ENCODE measurements around the gene RRP8. TPM values are rescaled to one million over a fixed set of nuclear protein-coding genes. Genes with fewer than 3 reads are reported as not detected.

The RRP8 gene
- total and polyA plus RNA-seq, 2 of the 8 experiments (the other 6 are each of a cell fraction or from before 2014, with no cell fraction given): 4.2 to 14.9 TPM

GRCh38 chr11:6622261-6623171 lies 19.1 kb upstream of the RRP8 start:
- H4K5ac ChIP-seq (ENCODE audit: insufficient read length, low read depth, low read length): no peak overlapping the region
- no peak overlapping the region for H2BK5ac ChIP-seq (ENCODE audit: low read depth, low read length)
- DNase-seq (ENCODE audit: low read depth in 1 of 2, low spot score in 2 of 2) (no peak), FAIRE-seq (no peak)
- H3K27me3 ChIP-seq (replicated peaks in 1 of 4; ENCODE audit: control insufficient read depth in 3 of 4, extremely low read depth in 1 of 4, insufficient read depth in 3 of 4, low read length in 3 of 4): no peaks in the 10 kb centered on the region
- no peak overlapping the region for H2BK120ac ChIP-seq (replicated peaks; ENCODE audit: low read depth, low read length)
- peaks cover 0 to 2% of the 10 kb centered on the region in 2 experiments for H4K20me1 ChIP-seq (replicated peaks in 1 of 2; ENCODE audit: control insufficient read depth in 1 of 2, insufficient read depth in 2 of 2, low read length in 2 of 2)
- no peak overlapping the region for H2AFZ ChIP-seq (ENCODE audit: low read length)
- H3K9me3 ChIP-seq (ENCODE audit: insufficient read depth in 2 of 2, low read depth in 1 of 2, low read length in 1 of 2): no peaks in the 10 kb centered on the region
- no peak overlapping the region for H3K4me2 ChIP-seq (ENCODE audit: insufficient read depth in 1 of 2, low read depth in 2 of 2, low read length in 2 of 2)
- H2BK15ac ChIP-seq (ENCODE audit: low read length): no peak overlapping the region
- H3K79me1 ChIP-seq (ENCODE audit: low read depth, low read length): no peaks in the 10 kb centered on the region; the same call in none of the 2 replicates
- H4K91ac ChIP-seq (replicated peaks; ENCODE audit: insufficient read length, low read length): no peak overlapping the region
- peaks cover 0 to 3% (median 1%) of the 10 kb centered on the region in 4 experiments; a peak in 3 of 8 replicates for H3K36me3 ChIP-seq (ENCODE audit: control insufficient read depth in 2 of 4, insufficient read depth in 4 of 4, low read length in 3 of 4)
- WGBS, 2 experiments (ENCODE audit: extremely low coverage in 1 of 2, insufficient coverage in 1 of 2, insufficient read length in 1 of 2, insufficient replicate concordance in 2 of 2, low coverage in 1 of 2, low lambda C conversion rate in 2 of 2, missing lambda C conversion rate in 1 of 2): 91% methylated on average over 21 of the region's 24 CpGs; no CpG with 5 or more reads in 1 of the 2 experiments
- no peak overlapping the region for H3K27ac ChIP-seq (ENCODE audit: low read depth, low read length)
- no peak overlapping the region for H4K8ac ChIP-seq (ENCODE audit: extremely low read depth, insufficient read depth, low read length)
- ChIA-PET CTCF (ENCODE audit: partially characterized antibody) (interaction anchor here (0.7 to 2.6 kb wide), 14 partner anchors 9 to 244 kb away, joined by 3 to 18 read pairs (median 4); partner anchors contain the start of gene TAF10), POLR2A (ENCODE audit: partially characterized antibody) (interaction anchor here (0.8 to 2.2 kb wide), 8 partner anchors 8 to 61 kb away, joined by 3 to 24 read pairs (median 6); partner anchors contain the start of genes ILK, MRPL17, RRP8 and TAF10)
- peaks cover 0 to 8% of the 10 kb centered on the region in 2 experiments; a peak in 1 of 4 replicates for H3K79me2 ChIP-seq (ENCODE audit: control insufficient read depth in 1 of 2, insufficient read depth in 2 of 2, low read length in 2 of 2)
- H3K23me2 ChIP-seq (ENCODE audit: low read depth, low read length): peaks cover 6% of the 10 kb centered on the region
- no peak overlapping the region for H3K18ac ChIP-seq (ENCODE audit: extremely low read depth, low read length)
- no peak overlapping the region for H3K56ac ChIP-seq (replicated peaks; ENCODE audit: insufficient read length, low read depth, low read length)
- no peak overlapping the region for H2BK20ac ChIP-seq (ENCODE audit: low read length)
- no peak overlapping the region for H3K23ac ChIP-seq (ENCODE audit: insufficient read length)
- H2BK12ac ChIP-seq (ENCODE audit: low read depth, low read length): no peak overlapping the region
- H3K9ac ChIP-seq (replicated peaks in 1 of 4; ENCODE audit: extremely low read depth in 1 of 4, low read depth in 3 of 4, low read length in 3 of 4): no peak overlapping the region
- H3K4ac ChIP-seq (replicated peaks; ENCODE audit: insufficient read length, low read depth, low read length): no peak overlapping the region
- no peak overlapping the region for H3K4me3 ChIP-seq (ENCODE audit: extremely low read depth in 1 of 4, insufficient read depth in 2 of 4, low read depth in 3 of 4, low read length in 4 of 4)
- H3K4me1 ChIP-seq (replicated peaks in 1 of 4; ENCODE audit: control insufficient read depth in 3 of 4, insufficient read depth in 4 of 4, low read length in 3 of 4): peaks cover 0 to 7% (median 4%) of the 10 kb centered on the region in 4 experiments; a peak in 3 of 7 replicates
- no peak overlapping the region for H3K14ac ChIP-seq (ENCODE audit: insufficient read length)
- no peak for TF ChIP-seq SIRT6 (IDR thresholded peaks at IDR 0.05; ENCODE audit: low read length)
- no peak for TF ChIP-seq KDM4A (IDR thresholded peaks at IDR 0.05; ENCODE audit: low read depth, low read length, severe bottlenecking)
- TF ChIP-seq CHD1 (IDR thresholded peaks at IDR 0.05; ENCODE audit: low read depth, low read length): no peak
- TF ChIP-seq JUND (IDR thresholded peaks at IDR 0.05; ENCODE audit: low read length): no peak
- H2AK5ac ChIP-seq (ENCODE audit: low read depth, low read length): no peak overlapping the region
